DMS53 (cell line): ENCODE data around the gene APCDD1L.
A peak's percentile ranks its signal among the peaks of the same experiment; 100 is the strongest.

ENCODE experiments used
- DNase-seq: peaks from one replicate; lab custom pipeline; 2025; lab: John Stamatoyannopoulos, UW

Gene APCDD1L

GRCh38 chr20:58466729-58467571 is 48.2 kb downstream of the APCDD1L start:
- DNase-seq, result no peak

- no peak for DNase-seq
These were observed 49.0 kb downstream of the APCDD1L start for GRCh38 chr20:58466095-58466708.

- no peak for DNase-seq
These were observed 50.4 kb downstream of the APCDD1L start for GRCh38 chr20:58464838-58465237.

GRCh38 chr20:58463256-58463655 is 51.9 kb downstream of the APCDD1L start:
- no peak for DNase-seq

- DNase-seq, result no peak
These were observed 53.3 kb downstream of the APCDD1L start for GRCh38 chr20:58461899-58462298.

- DNase-seq, result no peak
These were observed 54.1 kb downstream of the APCDD1L start for GRCh38 chr20:58461104-58461503.

GRCh38 chr20:58459058-58459750 is 56.0 kb downstream of the APCDD1L start:
- no peak for DNase-seq

GRCh38 chr20:58458342-58459057 is 56.7 kb downstream of the APCDD1L start:
- no peak for DNase-seq

GRCh38 chr20:58457083-58457695 is 58.0 kb downstream of the APCDD1L start:
- no peak for DNase-seq

- DNase-seq, result no peak
These were observed 60.7 kb downstream of the APCDD1L start for GRCh38 chr20:58454460-58454859.

GRCh38 chr20:58453391-58453790 is 61.8 kb downstream of the APCDD1L start:
- DNase-seq, result no peak

- no peak for DNase-seq
These were observed 62.4 kb downstream of the APCDD1L start for GRCh38 chr20:58452667-58453255.

GRCh38 chr20:58450254-58450653 is 64.9 kb downstream of the APCDD1L start:
- DNase-seq, result no peak

GRCh38 chr20:58449681-58450221 is 65.4 kb downstream of the APCDD1L start:
- DNase-seq, result no peak

- DNase-seq, result no peak
These were observed 66.2 kb downstream of the APCDD1L start for GRCh38 chr20:58448958-58449357.

- DNase-seq, result peak; percentile 67
These were observed 67.4 kb downstream of the APCDD1L start for GRCh38 chr20:58447511-58448391.

- no peak for DNase-seq
These were observed 68.3 kb downstream of the APCDD1L start for GRCh38 chr20:58446960-58447265.

GRCh38 chr20:58446264-58446959 is 68.8 kb downstream of the APCDD1L start:
- no peak for DNase-seq

- no peak for DNase-seq
These were observed 70.4 kb downstream of the APCDD1L start for GRCh38 chr20:58444746-58445255.
